Activated CD4-positive, CD25-positive, alpha-beta regulatory T cell treated with anti-CD3 and anti-CD28 coated beads, Interleukin-2, amount 50 U/mL, for 24 hours (primary cell): ENCODE data around the gene S100A7A.
"Not testable (repeated sequence)": the region's sequence is repeated elsewhere in the genome, so short reads cannot be mapped to it uniquely, and the experiment has no call there.

Experiments used
- ATAC-seq, 2 donors: fragments of 150-1000 bp; cut with Tn5 transposase; one replicate each; pipeline ENCODE4 v1.10.0; 2021; ENCODE audit warnings: mild to moderate bottlenecking in 1 of 2, moderate library complexity in 1 of 2

The S100A7A gene

GRCh38 chr1:153428073-153428638, 11.8 kb downstream of the S100A7A start:
- no peak for ATAC-seq

DNA sequence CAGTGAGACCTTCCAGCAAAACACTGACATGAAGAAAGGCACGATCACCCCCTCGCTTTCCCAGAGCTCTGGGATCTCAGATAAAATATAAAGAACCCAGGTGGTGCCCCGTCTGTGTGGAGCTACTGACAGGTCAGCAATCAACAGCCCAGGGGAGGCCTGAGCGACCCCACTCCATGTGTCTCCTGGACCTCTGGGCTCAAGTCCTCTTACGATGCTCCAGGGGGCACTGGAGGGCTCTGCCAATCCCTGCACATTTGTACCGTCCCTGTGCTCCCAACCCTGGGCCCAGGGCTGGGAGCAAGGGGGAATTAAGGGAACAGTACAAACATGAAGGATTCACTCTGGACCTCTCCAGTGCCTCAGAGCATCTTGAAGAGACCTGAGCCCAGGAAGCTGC, 12.5 kb downstream of the S100A7A start:
- ATAC-seq = no peak

DNA sequence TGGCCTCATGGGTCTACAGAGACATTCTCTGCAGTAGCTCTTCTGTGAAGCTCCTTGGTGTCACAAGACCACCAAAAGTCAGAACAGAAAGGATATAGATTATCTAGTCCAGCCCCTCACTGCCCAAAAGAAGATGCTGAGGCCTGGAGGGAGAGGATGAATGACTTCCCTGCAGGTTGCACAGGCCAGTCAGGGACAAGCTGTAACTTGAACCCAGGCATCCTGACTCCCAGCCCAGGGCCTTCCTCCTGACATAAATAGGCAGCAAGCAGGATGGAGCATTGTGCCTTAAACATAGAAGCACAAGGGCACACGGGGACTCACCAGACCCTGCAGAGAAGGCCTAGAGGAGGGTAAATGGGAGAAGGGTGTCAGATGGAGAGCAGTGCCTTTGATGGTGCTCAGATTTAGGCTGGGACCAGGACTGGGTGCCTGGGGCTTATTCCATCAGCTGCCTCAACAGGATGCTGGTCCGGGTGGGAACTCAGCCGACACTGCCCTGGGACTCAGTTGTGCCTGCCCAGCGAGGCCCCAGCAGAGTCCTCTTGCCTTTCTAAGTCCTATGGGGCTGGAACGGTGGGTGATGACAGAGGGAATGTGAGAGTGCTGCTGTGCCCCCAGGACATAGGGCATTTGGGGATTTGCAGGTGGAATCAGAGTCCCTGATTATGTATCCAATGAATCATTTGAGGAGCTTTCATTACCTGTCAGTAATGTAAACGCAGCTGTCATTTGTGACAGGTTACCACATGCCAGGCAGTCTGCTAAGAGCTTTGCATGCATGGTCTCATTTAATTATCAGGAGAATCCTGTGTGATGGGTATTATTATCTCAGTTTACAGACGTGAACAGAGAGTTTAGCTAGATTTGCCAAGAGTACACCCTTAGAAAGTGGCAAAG, 13.2 kb downstream of the S100A7A start:
- no peak for ATAC-seq

GRCh38 chr1:153430166-153430553, 13.8 kb downstream of the S100A7A start:
- no peak for ATAC-seq

DNA sequence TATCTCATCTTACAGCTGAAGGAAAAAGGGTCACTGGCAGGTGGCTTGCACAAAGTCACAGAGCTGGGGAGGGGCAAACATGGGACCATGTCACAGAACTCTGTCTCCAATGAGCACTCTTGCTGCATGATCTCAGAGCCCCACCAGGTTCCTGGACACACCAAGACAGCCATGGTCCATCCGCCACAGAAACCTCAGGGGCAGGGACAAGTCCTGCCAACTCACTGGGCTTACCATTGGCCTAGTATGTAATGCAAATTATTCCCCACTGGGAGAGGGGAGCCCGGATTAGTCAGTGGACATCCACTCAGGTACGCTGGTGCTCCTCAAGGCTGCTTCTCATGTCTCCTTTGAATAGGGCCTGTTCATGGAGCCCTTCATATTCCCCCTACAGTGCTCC, 14.2 kb downstream of the S100A7A start:
- ATAC-seq = no peak

DNA sequence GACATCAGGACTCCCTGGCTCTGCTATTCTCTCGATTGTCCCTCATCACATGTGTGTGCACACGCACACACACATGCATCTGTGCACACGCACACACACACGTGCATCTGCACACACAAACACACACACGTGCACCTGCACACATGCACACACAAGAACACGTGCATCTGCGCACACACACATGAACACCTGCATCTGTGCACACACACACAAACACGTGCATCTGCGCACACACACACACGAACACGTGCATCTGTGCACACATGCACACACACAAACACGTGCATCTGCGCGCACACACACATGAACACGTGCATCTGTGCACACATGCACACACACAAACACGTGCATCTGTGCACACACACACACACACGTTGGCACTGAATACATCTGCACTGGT, 14.7 kb downstream of the S100A7A start:
- no peak for ATAC-seq

GRCh38 chr1:153431427-153431826, 15.1 kb downstream of the S100A7A start:
- no peak for ATAC-seq

DNA sequence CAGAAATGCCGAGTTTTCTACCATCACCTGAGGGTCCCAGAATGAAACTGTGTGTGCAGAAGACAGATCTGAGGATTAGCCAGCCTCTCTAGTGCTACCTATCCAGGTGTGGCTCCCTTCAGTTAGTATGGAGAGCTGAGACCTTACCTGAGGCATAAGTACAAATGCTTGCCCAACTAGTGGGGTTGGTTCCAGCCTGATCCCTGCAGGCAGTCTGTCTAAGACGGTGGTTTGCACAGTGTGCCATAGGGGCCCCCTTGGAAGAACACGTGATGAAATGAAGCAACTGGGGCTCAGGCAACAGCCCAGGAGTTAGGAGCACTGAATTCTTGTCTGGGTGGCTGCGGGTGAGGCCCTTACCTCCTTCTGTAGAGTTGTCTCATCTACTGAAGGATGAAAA, 15.6 kb downstream of the S100A7A start:
- no peak for ATAC-seq

DNA sequence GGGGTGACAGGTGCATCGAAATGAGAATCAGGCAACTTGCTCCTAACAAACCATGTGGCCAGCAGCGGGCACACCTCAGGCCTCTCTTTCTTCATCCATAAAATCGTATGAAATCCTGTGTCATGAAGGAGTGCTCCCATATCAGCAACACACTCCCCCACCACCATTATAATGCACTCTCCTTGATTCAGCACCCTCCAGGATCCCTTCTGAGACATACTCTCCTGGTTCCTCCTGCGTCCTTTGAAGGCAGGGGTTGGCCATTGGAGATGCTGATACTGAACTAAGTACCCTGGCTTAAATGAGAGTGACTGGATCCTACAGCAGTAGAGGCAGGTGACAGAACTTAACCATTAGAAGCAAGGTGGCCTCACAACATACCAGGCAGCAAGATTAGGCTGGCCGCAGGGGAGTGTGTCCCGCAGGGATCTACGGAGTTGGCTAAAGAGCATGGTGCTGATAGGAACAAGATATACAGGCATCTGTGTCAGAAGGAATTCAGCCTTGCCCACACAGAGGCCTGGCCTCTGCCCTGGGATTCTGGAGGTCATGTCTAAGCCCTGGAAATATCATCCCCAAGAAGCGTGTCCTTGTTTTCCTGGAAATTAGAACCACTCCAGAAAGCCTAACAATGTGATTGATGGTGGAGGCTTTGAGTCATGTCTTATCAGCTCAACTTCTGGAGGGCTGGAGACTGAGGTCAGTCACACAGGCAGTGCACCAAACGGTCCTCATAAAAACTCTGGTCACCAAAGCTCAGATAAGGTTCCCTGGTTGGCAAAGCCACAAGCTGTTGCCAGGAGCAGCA, 16.8 kb downstream of the S100A7A start:
- no peak for ATAC-seq

GRCh38 chr1:153434746-153435455, 18.6 kb downstream of the S100A7A start:
- no peak for ATAC-seq

DNA sequence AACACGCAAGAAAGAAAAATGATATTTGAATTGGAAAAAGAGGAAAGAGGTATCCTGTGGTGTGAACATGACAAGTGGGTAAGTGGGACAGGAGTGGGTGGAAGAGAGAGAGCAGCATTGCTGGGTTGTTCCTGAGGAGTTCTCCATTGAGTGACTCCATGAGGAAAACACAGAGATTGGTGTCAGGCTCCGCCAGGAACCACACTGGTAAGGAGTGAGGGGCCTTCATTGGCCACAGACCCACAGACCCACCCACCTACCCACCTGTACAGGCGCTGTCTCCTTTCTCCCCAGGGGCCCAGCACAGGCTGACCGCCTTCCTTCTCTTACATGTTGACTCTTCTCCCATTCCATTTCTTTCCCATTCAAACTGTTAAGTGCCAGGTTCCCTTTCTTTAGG, 20.9 kb downstream of the S100A7A start:
- ATAC-seq = no peak

- ATAC-seq = no peak
These were observed 22.3 kb downstream of the S100A7A start for GRCh38 chr1:153438599-153438998.

DNA sequence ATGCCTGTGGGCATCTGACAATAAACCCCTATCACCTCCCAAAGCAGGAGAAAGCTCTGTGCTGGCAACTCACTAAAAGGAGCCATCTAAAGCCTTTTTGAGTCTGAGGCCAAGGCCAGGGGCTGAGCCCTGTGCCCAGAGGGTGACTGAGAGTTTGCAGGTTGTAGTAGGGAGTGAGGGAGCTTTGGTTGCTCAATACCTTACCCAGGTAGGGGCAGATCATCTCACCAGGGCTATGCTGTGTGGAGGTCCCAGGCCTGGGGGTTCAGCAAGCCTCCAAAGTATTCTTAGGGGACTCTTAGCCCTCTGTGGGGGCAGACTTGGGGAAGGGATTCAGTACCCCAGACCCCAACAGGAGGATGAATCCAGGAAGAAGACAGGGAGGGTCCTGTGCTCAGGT, 23.0 kb downstream of the S100A7A start:
- ATAC-seq = no peak

DNA sequence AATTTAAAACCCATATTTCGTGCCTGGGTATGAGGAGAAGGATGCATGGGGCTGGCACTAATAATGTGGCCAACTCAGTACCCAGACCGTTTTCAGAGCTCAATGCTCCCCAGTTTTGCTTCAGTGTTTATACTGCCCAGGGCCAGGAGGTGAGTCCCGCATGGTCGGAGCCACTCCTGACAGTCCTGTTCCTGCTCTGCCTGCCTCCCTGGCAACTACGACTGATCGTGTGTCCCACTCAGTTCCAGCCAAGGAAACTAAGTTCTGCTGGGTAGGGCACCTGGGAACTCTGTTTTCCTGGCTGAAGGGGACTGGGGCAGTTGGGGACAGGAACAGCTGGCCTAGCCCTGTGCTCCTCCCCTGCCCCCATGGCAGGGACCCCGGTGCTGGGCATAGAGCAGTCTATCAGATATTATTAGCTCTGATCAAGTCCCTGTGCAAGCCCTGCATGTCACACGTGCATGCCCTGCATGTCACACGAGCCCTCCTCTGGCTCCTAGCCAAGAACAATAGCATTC, 25.0 kb downstream of the S100A7A start:
- no peak for ATAC-seq

DNA sequence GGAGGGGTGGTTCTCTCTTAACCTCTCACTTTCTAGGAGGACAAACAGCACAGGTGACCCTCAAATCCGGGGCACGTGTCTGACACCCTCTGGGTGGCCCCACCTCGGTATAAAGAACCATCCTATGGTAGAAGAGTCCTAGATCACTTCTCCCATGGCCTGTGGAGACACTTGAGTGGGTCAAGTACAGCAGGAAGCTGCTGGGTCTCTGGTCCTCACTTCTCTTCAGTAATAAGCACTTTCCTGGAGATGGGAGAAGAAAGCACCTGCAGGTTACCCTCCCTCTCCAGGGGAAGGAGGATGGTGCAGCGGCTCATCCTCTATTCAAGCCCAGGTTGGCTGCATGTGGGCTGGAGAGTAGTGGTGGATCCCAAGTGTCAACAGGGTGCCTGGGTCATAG, 27.2 kb downstream of the S100A7A start:
- no peak for ATAC-seq

DNA sequence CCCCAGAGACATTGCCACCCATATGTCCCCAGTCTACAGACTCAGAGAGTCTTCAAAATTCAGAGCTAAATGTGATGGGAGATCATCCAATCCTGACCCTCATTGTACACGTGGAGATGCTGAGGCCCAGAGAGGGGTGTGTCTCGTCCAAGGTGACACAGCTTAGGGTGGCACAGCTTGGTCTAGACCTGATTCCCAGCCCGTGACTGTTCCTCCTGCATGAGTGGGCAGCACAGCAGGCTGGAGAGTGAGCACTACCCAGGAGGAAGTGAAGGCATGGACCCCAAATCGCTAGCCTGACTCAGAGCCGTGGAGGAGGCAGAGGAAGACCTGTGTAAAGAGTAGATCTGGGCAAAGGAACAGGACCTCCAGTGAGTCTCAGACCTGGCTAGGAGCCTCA, 27.8 kb downstream of the S100A7A start:
- ATAC-seq = no peak

DNA sequence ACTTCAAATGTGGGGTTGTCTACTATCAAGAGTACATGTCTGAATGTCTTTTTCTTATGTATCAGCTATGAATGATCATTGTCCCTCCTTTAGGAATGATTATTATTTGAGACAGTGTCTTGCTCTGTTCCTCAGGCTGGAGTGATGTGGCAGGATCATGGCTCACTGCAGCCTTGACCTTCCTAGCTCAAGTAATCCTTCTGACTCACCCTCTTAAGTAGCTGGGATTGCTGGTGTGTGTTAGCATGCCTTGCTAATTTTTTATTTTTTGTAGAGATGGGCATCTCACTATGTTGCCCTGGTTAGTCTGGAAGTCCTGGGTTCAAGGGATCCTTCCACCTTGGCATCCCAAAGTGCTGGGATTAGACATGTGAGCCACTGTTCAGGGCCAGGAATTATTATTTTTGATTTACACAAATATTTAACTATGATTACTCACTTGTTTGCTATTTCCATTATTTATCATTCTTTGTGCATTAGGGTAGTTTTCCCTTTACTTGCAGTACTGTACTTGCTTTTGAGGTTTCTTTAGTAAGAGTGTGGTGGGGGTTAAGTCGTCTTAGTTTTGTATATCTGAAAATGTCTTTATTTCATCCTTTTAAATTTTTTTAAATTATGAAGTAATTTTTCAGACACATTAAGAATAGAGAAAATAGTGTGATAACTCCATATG, 31.3 kb downstream of the S100A7A start:
- ATAC-seq = no peak

DNA sequence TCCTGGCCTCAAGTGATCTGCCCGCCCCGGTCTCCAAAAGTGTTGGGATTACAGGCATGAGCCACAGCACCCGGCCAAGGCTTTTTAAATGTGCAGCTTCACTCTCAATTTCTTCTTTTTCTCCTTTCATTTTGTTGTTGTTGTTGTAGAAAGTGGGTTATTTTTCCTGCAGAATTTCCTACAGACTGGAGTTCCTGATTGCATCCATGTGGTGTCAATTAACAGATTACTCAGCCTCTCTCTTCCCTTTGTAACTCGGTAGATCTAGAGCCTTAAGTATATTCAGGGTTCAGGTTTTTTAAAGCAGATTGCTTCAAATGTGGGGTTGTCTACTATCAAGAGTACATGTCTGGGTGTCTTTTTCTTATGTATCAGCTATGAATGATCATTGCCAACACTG, 32.5 kb downstream of the S100A7A start:
- not testable (repeated sequence) for ATAC-seq

DNA sequence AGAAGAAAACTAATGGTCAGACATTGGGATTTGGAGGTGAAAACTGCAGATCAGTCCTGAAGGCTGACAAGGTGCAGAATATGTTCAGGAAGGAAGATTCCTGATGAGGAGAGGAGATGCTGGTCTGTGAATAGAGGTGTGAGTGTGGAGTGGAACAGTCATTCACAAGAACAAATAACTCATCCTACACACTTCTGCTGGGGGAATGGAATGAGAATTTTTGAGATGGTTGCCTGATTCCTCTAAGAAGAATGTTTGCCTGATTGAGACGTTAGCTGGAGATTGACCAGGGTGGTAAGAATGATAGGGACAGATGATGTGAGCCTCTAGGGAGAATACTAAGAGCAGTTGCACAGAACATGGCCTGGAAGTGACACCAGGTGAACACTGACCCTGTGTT, 40.1 kb downstream of the S100A7A start:
- no peak for ATAC-seq

- ATAC-seq = no peak
These were observed 43.3 kb downstream of the S100A7A start for GRCh38 chr1:153459655-153460054.

GRCh38 chr1:153460551-153460950, 44.2 kb downstream of the S100A7A start, which contains the start of gene S100A7:
Gene S100A7, minus strand, starts transcription at chr1:153460651. Its CDS starts 1,638 bp downstream, at chr1:153459013.
- no peak for ATAC-seq

DNA sequence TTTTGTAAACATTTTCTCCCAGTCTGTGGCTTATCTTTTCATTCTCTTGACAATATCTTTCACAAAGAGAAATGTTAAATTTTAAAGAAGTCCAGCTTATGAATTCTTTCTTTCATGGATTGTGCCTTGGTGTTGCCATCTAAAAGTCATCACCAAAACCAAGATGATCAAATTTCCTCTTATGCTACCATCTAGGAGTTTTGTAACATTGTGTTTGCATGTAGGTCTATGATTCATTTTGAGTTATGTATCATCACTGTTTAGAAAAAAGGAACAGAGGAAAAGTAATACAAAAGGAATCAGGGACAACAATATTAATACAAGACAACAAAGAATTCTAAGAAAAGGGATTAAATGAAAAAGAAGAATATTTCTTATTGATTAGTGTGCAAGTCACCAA, 46.4 kb downstream of the S100A7A start:
- not testable (repeated sequence) for ATAC-seq
